ENCODE data around the gene SSBP4.

SSBP4 gene

GRCh38 chr19:18437491-18438330 is 18.5 kb downstream of the SSBP4 start, which contains the start of gene ISYNA1:
Gene ISYNA1 (minus strand): TSS chr19:18438133. CDS start chr19:18437979, 154 bp downstream.
- peak in 1 of 42 donors; percentile 42 for DNase-seq

GRCh38 chr19:18438331-18439024 is 19.3 kb downstream of the SSBP4 start:
- peak in 1 of 42 donors; percentile 7 for DNase-seq

More at GRCh38 chr19:18437491-18438330, 18.5 kb downstream of the SSBP4 start, which contains the start of gene ISYNA1:
- intact Hi-C loops (cut with DNase I): no loop called here

GRCh38 chr19:18439025-18439909 is 20.1 kb downstream of the SSBP4 start:
- intact Hi-C loops (cut with DNase I): no loop called here
- peak in 1 of 42 donors; percentile 25 for DNase-seq

More at GRCh38 chr19:18438331-18439024, 19.3 kb downstream of the SSBP4 start:
- intact Hi-C loops (cut with DNase I): no loop called here

GRCh38 chr19:18439910-18440237 is 20.7 kb downstream of the SSBP4 start:
- DNase-seq: no peak
- intact Hi-C loops (cut with DNase I): no loop called here

GRCh38 chr19:18440415-18440877 is 21.2 kb downstream of the SSBP4 start:
- intact Hi-C loops (cut with DNase I): no loop called here
- peak in 2 of 42 donors; percentile 34 to 50 for DNase-seq

- intact Hi-C loops (cut with DNase I): no loop called here
- DNase-seq: no peak
Observed at GRCh38 chr19:18440936-18441803, 22.0 kb downstream of the SSBP4 start.

GRCh38 chr19:18441804-18442788 is 22.9 kb downstream of the SSBP4 start:
- intact Hi-C loops (cut with DNase I): no loop called here
- DNase-seq: no peak

- DNase-seq: no peak
Observed at GRCh38 chr19:18442941-18443340, 23.7 kb downstream of the SSBP4 start.

GRCh38 chr19:18443406-18443805 is 24.2 kb downstream of the SSBP4 start:
- intact Hi-C loops (cut with DNase I): no loop called here

More at GRCh38 chr19:18442941-18443340, 23.7 kb downstream of the SSBP4 start:
- intact Hi-C loops (cut with DNase I): no loop called here

GRCh38 chr19:18443831-18444230 is 24.6 kb downstream of the SSBP4 start:
- intact Hi-C loops (cut with DNase I): no loop called here
- no peak for DNase-seq

More at GRCh38 chr19:18443406-18443805, 24.2 kb downstream of the SSBP4 start:
- DNase-seq: no peak

- intact Hi-C loops (cut with DNase I): no loop called here
- no peak for DNase-seq
Observed at GRCh38 chr19:18444513-18444912, 25.3 kb downstream of the SSBP4 start.

GRCh38 chr19:18445262-18445948 is 26.2 kb downstream of the SSBP4 start:
- no peak for DNase-seq
- intact Hi-C loops (cut with DNase I): no loop called here

GRCh38 chr19:18446145-18446810 is 27.1 kb downstream of the SSBP4 start:
- intact Hi-C loops (cut with DNase I): no loop called here
- DNase-seq: no peak

GRCh38 chr19:18446811-18447359 is 27.7 kb downstream of the SSBP4 start:
- no peak for DNase-seq
- intact Hi-C loops (cut with DNase I): no loop called here

GRCh38 chr19:18449552-18449951 is 30.4 kb downstream of the SSBP4 start:
- no peak for DNase-seq
- intact Hi-C loops (cut with DNase I): no loop called here

Measured in head of caudate nucleus (tissue), 42 donors.